HG03095 (cell line): Measurements from ENCODE around the gene KASH5.

ENCODE experiments used
- ATAC-seq: cut with Tn5 transposase; IDR thresholded peaks from one replicate; pipeline ENCODE4 v1.9.1; 2021; ENCODE audit warnings: moderate library complexity; ENCODE audit not compliant: unreplicated experiment

The KASH5 gene

GRCh38 chr19:49393881-49394280, 5.8 kb downstream of the KASH5 start:
- no peak for ATAC-seq

GRCh38 chr19:49395581-49396407, 7.7 kb downstream of the KASH5 start:
- no peak for ATAC-seq

GRCh38 chr19:49396738-49397505, 8.9 kb downstream of the KASH5 start:
- no peak for ATAC-seq

GRCh38 chr19:49398001-49398615, 10.1 kb downstream of the KASH5 start:
- ATAC-seq: no peak

- no peak for ATAC-seq
Measured at GRCh38 chr19:49398931-49399330, 10.9 kb downstream of the KASH5 start.

GRCh38 chr19:49400029-49400428, 12.0 kb downstream of the KASH5 start:
- ATAC-seq: no peak

GRCh38 chr19:49403404-49404187, 15.5 kb downstream of the KASH5 start:
- ATAC-seq: no peak

- no peak for ATAC-seq
Measured at GRCh38 chr19:49407079-49407478, 19.0 kb downstream of the KASH5 start.

GRCh38 chr19:49407482-49408015, 19.5 kb downstream of the KASH5 start:
- ATAC-seq: no peak

GRCh38 chr19:49408816-49409440, 20.9 kb downstream of the KASH5 start:
- no peak for ATAC-seq

GRCh38 chr19:49409441-49410029, 21.5 kb downstream of the KASH5 start:
- no peak for ATAC-seq

GRCh38 chr19:49411681-49412326, 23.8 kb downstream of the KASH5 start:
- no peak for ATAC-seq

- no peak for ATAC-seq
Measured at GRCh38 chr19:49413348-49413747, 25.3 kb downstream of the KASH5 start.

GRCh38 chr19:49414256-49414655, 26.2 kb downstream of the KASH5 start:
- ATAC-seq: no peak

- ATAC-seq: no peak
Measured at GRCh38 chr19:49415102-49415809, 27.2 kb downstream of the KASH5 start.

- no peak for ATAC-seq
Measured at GRCh38 chr19:49415810-49416200, 27.8 kb downstream of the KASH5 start.

GRCh38 chr19:49417088-49417487, 29.0 kb downstream of the KASH5 start:
- ATAC-seq: no peak

GRCh38 chr19:49418511-49418910, 30.5 kb downstream of the KASH5 start:
- ATAC-seq: no peak

- ATAC-seq: no peak
Measured at GRCh38 chr19:49419173-49419572, 31.1 kb downstream of the KASH5 start.
